IPS-11a (cell line): ENCODE measurements around the gene RPL18A.

ENCODE experiments used
- H3K4me3 ChIP-seq: one replicate; pipeline ENCODE4 v1.5.1; 2013; ENCODE audit warnings: low read depth, low read length, control low read depth

Gene RPL18A

GRCh38 chr19:17841810-17842662 lies 17.7 kb upstream of the RPL18A start:
- peak overlapping the region; percentile 50 for H3K4me3 ChIP-seq

GRCh38 chr19:17842663-17843291 lies 16.9 kb upstream of the RPL18A start:
- peak overlapping the region; percentile 42 for H3K4me3 ChIP-seq

- no peak overlapping the region for H3K4me3 ChIP-seq
These were observed 16.4 kb upstream of the RPL18A start for GRCh38 chr19:17843292-17843827.

- no peak overlapping the region for H3K4me3 ChIP-seq
These were observed 15.7 kb upstream of the RPL18A start for GRCh38 chr19:17843908-17844490.

DNA sequence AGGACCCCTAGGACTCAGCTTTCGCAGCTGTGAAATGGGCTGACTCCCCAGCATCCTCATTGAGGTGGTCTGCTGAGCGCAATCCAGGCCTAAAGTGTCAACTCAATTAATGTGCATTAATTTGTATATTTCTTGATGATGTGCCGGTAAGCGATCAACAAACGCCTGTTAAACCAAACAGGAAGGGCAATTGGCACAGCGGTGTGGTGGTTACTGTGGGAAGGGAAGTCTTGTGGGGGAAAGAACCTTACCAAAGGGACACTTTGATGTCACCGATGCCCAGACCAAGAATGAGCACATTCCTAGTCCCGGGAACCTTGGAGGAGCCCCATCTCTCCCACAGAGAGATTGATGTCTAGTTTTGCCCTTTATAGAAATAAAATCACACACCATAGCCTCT lies 13.6 kb upstream of the RPL18A start:
- no peak overlapping the region for H3K4me3 ChIP-seq

DNA sequence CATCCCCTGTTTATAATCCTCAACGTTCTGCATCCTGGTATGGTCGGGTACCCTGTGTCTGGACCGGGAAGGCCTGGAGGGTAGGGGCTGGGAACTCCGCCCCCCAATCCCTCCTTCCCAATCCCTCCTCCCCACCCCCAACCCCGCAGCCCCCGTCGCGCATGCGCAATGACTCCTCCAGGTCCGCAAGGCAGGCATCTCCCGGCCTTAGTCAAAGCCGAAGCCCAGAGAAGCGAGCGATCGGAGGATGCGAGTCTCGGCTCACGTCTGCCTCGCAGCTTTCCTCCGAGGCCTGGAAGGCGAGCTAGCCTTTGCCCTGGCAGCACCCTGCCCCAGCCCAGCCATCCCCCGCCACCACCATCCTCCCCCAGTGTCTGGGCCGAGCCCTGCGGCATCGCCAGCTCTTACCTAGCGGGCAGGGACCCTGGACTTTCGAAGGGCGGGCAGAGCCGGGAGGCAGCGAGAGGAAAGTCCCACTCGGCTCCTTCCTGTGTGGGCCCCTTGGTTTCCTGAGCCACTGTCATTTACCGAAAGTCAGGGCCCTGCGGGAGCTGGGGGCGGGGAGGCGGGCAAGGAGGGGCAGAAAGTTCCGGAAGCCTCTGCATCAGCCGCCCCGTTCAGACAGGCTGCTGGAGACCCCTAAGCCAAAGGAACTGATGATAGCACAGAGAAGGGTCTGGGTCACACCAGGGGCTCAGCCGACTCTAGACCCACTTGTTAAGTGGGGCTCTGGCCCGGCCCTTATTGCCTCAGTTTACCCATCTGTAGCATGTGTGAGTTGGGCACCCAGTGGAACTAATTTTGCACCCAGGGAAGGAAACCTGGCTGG lies 12.0 kb upstream of the RPL18A start, which contains the start of gene JAK3:
Gene JAK3, minus strand, starts transcription at position 445 of the 829 bp plus-strand sequence. CDS start 3,565 bp downstream, outside the sequence.
- H3K4me3 ChIP-seq: peak within 1 kb of the TSS; percentile 4

GRCh38 chr19:17848595-17849292 lies 11.0 kb upstream of the RPL18A start:
- H3K4me3 ChIP-seq: no peak overlapping the region

DNA sequence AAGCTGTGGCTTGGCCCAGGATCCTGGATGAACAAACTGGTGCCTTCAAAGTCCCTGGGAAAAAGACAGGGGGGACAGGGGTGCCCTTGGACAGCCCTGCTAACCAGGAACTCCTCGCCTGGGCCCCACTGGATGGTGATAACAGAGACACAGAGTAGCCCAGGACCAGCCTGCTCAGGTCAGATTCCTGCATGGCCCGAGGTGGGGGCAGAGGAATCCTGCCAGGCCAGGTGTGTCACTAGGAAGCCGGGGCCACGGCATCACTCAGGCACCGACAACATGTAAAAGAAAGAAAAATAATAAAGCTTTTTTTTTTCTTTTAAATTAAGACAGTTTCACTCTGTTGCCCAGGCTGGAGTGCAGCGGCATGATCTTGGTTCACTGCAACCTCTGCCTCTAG lies 5.6 kb upstream of the RPL18A start:
- H3K4me3 ChIP-seq: no peak overlapping the region

- H3K4me3 ChIP-seq: no peak overlapping the region
These were observed 4.2 kb upstream of the RPL18A start for GRCh38 chr19:17855280-17856152.

DNA sequence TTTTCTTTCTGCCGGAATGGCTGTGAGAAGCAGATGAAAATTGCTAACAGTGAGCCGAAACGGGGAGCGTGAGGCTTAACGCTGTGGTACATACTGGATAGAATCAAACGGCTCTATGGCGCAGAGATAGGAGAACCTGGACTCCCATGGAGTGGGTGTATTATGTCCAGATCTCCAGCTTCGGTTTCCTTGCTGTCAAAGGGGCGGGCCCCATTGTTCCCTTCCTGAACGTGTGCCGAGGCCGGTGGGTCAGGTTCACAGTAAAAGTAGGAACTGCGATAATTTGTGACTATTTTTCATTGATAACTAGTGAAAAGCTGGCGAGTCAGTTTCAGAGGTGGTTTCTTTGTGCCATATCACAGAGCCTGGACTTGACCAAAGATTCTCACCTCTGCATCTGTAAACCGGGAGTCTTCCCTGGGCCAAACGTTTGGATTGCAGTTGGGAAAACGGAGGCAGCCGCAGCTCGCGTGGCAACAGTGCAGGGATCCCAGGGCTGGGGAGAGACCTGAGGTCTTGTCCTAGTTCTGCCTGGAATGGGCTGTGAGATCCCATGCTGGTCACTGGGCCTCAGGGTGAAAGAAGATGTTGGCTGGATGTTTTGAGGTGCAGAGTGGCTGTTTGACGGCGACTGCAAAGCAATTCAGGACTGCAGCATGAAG lies 752 bp downstream of the RPL18A start:
- H3K4me3 ChIP-seq: peak overlapping the region; percentile 87

- H3K4me3 ChIP-seq: peak overlapping the region; percentile 87
These were observed 1.3 kb downstream of the RPL18A start for GRCh38 chr19:17860993-17861360.

- H3K4me3 ChIP-seq: peak overlapping the region; percentile 87
These were observed 2.1 kb downstream of the RPL18A start for GRCh38 chr19:17861542-17862402.

- H3K4me3 ChIP-seq: no peak overlapping the region
These were observed 3.2 kb downstream of the RPL18A start for GRCh38 chr19:17862711-17863519.

DNA sequence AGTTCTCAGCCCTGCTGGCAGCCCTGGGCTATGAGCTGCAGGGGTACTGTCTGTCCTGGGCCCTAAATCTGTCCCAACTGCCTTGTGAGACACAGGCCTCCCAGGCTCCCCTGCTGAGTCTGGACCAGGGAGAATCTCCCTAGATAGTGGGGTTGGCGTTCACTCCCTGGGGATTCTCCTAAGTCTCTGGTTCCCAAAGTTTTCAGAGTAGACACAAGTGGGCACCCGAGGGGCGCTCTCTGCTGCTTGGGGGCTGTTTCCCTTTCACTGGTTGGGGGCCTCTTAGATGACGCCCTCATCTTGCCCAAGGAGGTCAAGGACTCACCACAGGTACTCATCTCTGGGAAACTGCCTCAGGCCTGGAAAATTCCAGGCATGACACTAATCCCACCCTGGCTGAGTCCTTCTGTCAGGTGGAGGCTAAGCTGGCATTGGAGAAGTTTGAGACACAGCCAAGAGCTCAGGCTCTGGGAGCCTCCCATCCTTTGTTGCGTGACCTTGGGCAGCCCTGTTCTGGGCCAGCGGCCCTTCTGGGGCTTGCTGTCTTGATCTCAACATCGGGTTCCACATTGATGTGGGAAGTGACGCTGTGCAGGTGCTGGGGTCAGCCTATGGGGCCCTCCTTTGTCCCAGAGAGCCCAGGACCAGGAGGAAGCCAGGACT lies 3.9 kb downstream of the RPL18A start:
- H3K4me3 ChIP-seq: no peak overlapping the region

- no peak overlapping the region for H3K4me3 ChIP-seq
These were observed 5.9 kb downstream of the RPL18A start for GRCh38 chr19:17865364-17866311.
